Islet of Langerhans (tissue), 1 donor: ENCODE data around the gene TMEM141.
"Not testable (repeated sequence)": the region's sequence is repeated elsewhere in the genome, so short reads cannot be mapped to it uniquely, and the experiment has no call there.

Source experiments
- FAIRE-seq: peaks from one replicate; lab custom pipeline; 2011; peaks lifted over from hg19 to GRCh38; lab: Jason Lieb, UNC

The TMEM141 gene

DNA sequence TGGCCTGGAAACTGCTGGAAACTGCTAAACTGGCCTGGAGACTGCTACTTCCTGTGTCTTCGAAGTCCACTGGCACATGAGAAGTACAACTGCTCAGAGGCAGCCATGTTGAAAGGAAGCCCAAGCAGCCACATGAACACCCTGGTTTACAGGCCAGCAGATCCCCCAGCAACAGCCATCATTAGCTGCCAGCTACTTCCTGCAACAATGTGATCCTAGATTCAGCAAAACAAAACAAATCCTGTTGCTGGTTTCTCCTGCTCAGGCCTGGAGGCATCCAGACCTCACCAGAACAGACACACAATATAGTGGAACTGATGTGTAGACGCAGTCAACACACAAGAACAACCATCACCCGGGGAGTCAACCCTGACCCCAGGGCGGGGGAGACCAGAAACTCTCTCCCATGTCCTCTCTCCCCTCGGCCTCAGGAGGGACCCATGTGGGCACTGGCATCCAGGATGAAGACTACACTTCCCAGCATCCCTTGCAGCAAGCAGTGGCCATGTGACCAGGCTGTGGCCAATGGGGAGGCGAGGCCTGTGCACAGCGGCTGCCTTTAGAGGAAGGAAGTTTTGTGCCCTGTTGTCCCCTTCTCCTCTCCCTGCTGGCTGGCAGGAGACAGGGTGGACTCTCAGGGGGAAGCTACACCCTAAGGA, 17.6 kb upstream of the TMEM141 start:
- FAIRE-seq: no peak

- FAIRE-seq: no peak
Measured at GRCh38 chr9:136774416-136775045, 16.6 kb upstream of the TMEM141 start.

- no peak for FAIRE-seq
Measured at GRCh38 chr9:136775191-136775590, 16.0 kb upstream of the TMEM141 start.

- no peak for FAIRE-seq
Measured at GRCh38 chr9:136776947-136777346, 14.2 kb upstream of the TMEM141 start.

GRCh38 chr9:136777359-136777758, 13.8 kb upstream of the TMEM141 start:
- no peak for FAIRE-seq

- FAIRE-seq: no peak
Measured at GRCh38 chr9:136779808-136780207, 11.3 kb upstream of the TMEM141 start.

DNA sequence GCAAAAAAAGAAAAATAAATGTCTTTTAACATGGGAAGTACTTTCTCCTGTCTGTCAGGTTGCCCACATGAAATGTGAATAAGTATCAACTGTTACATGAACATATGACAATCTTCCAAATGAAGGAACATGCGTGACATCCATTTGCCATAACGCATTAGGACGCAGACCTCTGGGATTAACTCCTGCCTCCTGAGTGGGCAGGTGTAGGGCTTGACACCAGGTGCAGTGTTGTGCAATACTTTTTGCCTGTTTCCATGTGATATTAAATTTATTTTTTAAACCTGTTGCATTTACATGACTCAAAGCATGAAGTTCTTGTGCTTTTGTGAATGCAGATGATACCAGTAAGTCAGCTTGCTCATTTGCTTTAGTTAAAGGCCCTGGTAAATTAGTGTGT, 8.7 kb upstream of the TMEM141 start:
- no peak for FAIRE-seq

DNA sequence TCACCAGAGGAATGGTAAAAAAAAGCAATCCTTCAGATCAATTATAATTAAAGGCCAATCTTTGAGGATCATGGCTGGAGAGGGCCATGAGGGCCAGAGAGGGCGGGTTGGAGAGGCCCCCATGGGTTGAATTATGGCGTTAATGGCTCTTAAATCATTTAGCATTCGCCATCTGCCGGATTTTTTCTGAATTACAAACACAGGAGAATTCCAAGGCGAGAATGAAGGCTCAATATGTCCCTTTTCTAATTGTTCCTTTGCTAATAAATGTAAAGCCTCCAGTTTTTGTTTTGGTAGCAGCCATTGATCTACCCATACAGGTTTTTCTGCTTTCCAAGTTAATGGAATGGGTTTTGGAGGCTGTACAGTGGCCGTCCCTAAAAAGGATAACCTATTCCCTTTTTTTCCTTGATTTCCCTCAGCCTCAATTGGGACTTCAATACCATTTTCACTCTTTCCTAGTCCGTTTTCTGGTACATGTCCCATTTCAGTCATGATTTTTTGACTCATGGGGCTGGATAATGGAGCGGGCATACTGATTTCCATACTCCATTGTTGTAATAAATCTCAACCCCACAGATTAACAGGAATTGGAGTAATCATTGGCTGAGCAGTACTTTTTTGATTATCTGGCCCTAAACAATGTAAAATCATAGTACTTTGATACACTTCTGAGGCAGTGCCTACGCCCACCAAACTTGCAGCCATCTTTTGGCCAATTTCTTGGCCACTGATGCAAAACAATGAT, 6.7 kb upstream of the TMEM141 start:
- no peak for FAIRE-seq

DNA sequence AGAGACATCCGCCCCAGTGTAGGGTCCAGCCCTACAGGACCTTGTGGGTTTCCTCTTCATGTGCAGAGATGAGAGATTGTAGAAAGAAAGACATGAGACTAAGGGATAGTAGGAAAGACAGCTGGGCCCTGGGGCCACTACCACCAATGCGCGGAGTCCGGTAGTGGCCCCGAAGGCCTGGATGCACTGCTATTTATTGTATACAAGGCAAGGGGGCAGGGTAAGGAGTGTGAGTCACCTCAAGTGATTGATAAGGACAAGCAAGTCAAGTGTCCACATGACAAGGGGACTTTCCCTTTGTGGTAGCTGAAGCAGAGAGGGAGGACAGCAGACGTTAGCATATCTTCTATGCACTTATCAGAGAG, 6.2 kb upstream of the TMEM141 start:
- FAIRE-seq: no peak

- FAIRE-seq: not testable (repeated sequence)
Measured at GRCh38 chr9:136785565-136786355, 5.4 kb upstream of the TMEM141 start.

DNA sequence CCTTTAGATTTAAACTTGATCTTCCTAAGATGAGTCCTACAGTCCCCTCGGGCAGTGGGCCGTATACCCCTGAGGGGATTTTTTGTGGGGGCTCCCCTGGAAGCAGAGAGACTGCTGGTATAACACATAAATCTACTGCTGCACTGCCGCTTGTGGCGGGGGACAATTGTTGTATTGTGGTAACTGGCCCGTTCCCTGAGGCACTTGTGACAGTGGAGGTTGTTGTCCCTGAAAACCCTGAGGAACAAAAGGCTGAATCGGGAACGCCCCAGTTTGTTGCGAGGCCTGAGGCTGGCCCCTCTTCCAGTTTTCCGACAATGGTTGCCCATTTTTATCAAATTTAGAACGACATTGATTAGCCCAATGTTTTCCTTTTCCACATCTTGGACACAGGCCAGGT, 4.7 kb upstream of the TMEM141 start:
- no peak for FAIRE-seq

- not testable (repeated sequence) for FAIRE-seq
Measured at GRCh38 chr9:136786983-136787382, 4.2 kb upstream of the TMEM141 start.

GRCh38 chr9:136787690-136788400, 3.3 kb upstream of the TMEM141 start:
- FAIRE-seq: no peak

DNA sequence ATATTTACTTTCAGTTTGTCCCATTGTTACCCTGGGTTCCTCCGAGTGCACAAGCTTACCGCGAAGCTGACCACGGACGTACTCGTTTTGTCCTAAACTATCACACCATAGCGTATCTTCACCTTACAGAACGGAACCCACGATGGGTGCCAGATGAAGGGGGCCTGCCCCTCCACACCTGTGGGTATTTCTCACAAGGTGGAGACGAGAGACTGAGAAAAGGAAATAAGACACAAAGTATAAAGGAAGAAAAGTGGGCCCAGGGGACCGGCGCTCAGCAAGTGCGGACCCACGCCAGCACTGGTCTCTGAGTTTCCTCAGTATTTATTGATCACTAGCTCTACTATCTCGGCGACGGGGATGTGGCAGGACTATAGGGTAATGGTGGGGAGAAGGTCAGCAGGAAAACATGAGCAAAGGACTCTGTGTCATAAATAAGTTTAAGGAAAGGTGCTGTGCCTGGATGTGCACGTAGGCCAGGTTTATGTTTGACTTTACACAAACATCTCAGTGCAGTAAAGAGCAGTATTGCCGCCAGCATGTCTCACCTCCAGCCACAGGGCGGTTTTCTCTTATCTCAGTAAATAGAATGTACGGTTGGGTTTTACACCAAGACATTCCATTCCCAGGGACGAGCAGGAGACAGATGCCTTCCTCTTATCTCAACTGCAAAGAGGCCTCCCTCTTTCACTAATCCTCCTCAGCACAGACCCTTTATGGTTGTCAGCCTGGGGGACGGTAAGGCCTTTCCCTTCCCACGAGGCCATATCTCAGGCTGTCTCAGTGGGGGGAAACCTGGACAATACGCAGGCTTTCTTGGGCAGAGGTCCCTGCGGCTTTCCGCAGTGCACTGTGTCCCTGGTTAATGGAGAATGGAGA, 2.3 kb upstream of the TMEM141 start:
- not testable (repeated sequence) for FAIRE-seq

DNA sequence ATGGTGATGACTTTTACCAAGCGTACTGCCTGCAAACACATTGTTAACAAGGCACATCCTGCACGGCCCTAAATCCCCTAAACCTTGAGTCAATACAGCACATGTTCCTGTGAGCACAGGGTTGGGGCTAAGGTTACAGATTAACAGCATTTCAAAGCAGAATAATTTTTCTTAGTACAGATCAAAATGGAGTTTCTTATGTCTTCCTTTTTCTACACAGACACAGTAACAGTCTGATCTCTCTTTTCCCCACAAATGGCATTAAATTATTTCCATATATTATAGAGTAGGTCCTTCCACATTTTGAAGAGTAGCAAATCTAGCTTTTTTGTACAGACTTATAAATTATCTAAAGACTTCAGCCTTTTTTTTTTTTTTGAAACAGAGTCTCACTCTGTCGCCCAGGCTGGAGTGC, 1.6 kb upstream of the TMEM141 start:
- FAIRE-seq: no peak

- no peak for FAIRE-seq
Measured at GRCh38 chr9:136791516-136792276, 552 bp downstream of the TMEM141 start.

DNA sequence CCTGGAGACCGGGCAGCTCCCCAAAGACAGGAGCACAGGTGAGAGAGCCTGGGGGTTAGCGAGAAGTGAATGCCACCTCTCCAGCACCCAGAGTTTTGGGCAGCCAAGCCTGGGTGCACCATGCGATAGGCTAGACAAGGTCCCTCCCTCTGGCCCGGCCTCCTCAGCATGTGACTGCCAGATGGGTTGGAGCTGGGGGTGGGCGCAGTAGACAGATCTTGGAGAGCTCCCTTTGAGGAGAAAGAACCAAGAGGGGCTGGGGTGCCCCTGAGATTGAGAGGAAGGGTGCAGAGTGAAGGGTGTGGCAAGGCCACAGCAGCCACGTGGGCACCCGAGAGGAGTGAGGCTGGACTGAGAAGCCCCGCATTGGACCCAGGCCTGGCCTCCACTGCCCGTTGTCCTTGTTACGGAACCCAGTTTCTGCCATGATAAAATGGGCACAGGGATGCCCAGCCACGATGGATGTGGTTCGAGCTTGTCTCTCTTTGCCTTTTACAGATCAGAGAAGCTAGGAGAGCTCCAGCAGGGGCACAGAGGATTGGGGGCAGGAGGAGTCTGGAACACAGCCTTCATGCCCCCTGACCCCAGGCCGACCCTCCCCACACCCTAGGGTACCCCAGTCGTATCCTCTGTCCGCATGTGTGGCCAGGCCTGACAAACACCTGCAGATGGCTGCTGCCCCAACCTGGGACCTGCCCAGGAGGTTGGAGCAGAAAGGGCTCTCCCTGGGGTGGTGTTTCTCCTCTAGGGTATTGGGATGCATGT, 1.4 kb downstream of the TMEM141 start:
- FAIRE-seq: no peak

- no peak for FAIRE-seq
Measured at GRCh38 chr9:136793086-136793946, 2.2 kb downstream of the TMEM141 start.
